Measurements from ENCODE around the gene FKBP3.

Gene FKBP3

DNA sequence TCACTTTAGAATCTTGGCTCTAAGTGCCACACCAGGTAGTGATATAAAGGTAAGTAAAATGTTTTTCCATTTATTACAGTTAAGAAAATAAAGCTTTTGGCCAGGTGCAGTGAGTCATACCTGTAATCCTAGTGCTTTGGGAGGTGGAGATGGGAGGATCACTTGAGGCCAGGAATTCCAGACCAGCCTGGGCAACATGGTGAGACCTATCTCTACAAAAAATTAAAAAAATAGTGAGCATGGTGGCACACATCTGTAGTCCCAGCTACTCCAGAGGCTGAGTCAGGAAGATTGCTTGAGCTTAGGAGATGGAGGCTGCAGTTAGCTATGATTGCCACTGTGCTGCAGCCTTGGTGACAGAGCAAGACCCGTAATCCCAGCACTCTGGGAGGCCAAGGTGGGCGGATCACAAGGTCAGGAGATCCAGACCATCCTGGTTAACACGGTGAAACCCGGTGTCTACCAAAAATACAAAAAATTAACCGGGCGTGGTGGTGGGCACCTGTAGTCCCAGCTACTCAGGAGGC, 6.4 kb upstream of the FKBP3 start:
- H3K27ac ChIP-seq (ENCODE audit: low read length), result no peak overlapping the region
- peaks cover 3% of the 10 kb centered on the region; the same call in 1 of the 2 replicates for H3K4me1 ChIP-seq (ENCODE audit: insufficient read depth, low read length)
- H3K27me3 ChIP-seq (ENCODE audit: insufficient read depth, low read length), result no peaks in the 10 kb centered on the region
- no peaks in the 10 kb centered on the region for H3K9me3 ChIP-seq (ENCODE audit: insufficient read depth, low read depth, low read length)
- no peak overlapping the region for H3K9ac ChIP-seq (ENCODE audit: low read depth, low read length)
- no peak overlapping the region for H3K4me3 ChIP-seq (ENCODE audit: low read length)
- H3K36me3 ChIP-seq (ENCODE audit: insufficient read depth, low read depth, low read length), result peaks cover 12% of the 10 kb centered on the region; the same call in 1 of the 2 replicates

DNA sequence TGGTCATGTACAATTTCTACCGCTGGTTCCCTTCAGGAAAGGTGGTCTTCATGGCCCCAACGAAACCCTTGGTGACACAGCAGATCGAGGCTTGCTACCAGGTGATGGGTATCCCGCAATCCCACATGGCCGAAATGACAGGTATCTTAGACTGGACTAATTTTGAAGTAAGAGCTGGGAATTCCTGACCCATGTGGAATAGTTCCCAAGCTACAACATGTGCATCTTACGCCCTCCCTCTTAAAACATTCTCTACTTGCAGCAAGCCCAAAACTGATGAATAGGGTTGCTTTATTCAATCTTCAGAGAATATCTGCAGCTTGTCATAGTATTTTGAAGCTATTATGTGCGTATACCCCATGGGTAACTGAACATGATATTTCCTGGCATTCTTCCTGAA, 2.1 kb upstream of the FKBP3 start:
- H3K4me3 ChIP-seq (ENCODE audit: low read length), result peak overlapping the region; percentile 83
- H3K9me3 ChIP-seq (ENCODE audit: insufficient read depth, low read depth, low read length), result no peaks in the 10 kb centered on the region
- no peak overlapping the region for H3K27ac ChIP-seq (ENCODE audit: low read length)
- H3K9ac ChIP-seq (ENCODE audit: low read depth, low read length), result peak overlapping the region; percentile 89
- H3K4me1 ChIP-seq (ENCODE audit: insufficient read depth, low read length), result peaks cover 3% of the 10 kb centered on the region; the same call in 1 of the 2 replicates
- no peaks in the 10 kb centered on the region for H3K36me3 ChIP-seq (ENCODE audit: insufficient read depth, low read depth, low read length)
- H3K27me3 ChIP-seq (ENCODE audit: insufficient read depth, low read length), result no peaks in the 10 kb centered on the region

DNA sequence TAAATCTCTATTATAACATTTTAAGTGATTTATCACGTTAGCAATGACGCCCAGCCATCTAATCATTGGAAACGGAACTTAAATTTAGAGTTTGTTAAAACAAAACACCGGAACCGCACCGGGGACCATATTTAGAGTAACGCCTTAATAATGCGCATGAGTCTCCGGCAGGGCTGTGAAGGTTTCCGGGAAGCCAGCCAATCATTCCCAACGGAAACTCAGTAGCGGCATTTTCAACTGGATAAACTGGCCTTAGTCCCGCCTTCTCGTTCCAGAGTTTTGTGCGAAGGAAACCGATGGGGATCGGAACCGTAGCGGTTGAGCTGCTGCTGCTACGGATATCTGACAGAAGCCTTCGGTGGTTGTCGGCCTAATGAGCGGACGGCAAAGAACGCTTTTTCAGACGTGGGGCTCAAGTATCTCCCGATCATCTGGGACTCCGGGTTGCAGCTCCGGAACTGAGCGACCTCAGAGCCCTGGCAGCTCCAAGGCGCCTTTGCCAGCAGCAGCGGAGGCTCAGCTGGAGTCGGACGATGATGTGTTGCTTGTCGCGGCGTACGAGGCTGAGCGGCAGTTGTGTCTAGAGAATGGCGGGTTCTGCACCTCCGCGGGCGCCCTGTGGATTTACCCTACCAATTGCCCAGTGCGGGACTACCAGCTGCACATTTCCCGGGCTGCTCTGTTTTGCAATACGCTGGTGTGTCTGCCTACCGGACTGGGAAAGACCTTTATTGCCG, 1.5 kb upstream of the FKBP3 start, which contains the start of gene FANCM:
Gene FANCM (plus strand): TSS at position 272 of the 737 bp plus-strand sequence. CDS start 102 bp downstream, at position 374.
- Histone ChIP-seq H3K36me3 (ENCODE audit: insufficient read depth, low read depth, low read length) (peaks cover 3% of the 10 kb centered on the region; the same call in 1 of the 2 replicates), H3K4me1 (ENCODE audit: insufficient read depth, low read length) (peaks cover 3% of the 10 kb centered on the region; the same call in 1 of the 2 replicates), H3K27me3 (ENCODE audit: insufficient read depth, low read length) (no peaks in the 10 kb centered on the region), H3K9ac (ENCODE audit: low read depth, low read length) (peak within 1 kb of the TSS; percentile 89), H3K4me3 (ENCODE audit: low read length) (peak within 1 kb of the TSS; percentile 83), H3K9me3 (ENCODE audit: insufficient read depth, low read depth, low read length) (no peaks in the 10 kb centered on the region), H3K27ac (ENCODE audit: low read length) (peak within 1 kb of the TSS; percentile 62)

DNA sequence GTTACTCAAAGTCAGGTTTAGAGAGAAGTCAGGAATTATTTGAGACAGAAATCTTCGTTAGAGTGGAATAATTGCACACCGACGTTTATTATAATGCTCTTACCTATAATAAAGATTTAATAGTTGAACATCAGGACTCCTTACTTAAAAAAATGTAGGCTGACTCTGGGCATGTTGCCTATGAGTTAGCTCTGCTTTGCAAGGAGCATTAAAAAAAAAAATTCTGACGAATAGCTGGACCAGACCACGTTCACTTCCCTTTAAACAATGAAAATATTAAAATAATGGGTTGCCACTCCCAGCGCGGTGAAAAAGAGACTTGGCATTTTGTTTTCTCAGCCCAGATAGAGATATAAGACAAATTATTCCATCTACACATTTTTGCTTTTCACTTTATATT, 875 bp upstream of the FKBP3 start:
- peaks cover 3% of the 10 kb centered on the region; the same call in 1 of the 2 replicates for H3K4me1 ChIP-seq (ENCODE audit: insufficient read depth, low read length)
- peak overlapping the region; percentile 83 for H3K4me3 ChIP-seq (ENCODE audit: low read length)
- H3K27ac ChIP-seq (ENCODE audit: low read length), result peak overlapping the region; percentile 62
- no peaks in the 10 kb centered on the region for H3K9me3 ChIP-seq (ENCODE audit: insufficient read depth, low read depth, low read length)
- H3K27me3 ChIP-seq (ENCODE audit: insufficient read depth, low read length), result no peaks in the 10 kb centered on the region
- peaks cover 10% of the 10 kb centered on the region; the same call in 1 of the 2 replicates for H3K36me3 ChIP-seq (ENCODE audit: insufficient read depth, low read depth, low read length)
- H3K9ac ChIP-seq (ENCODE audit: low read depth, low read length), result peak overlapping the region; percentile 89; the same call in 1 of the 2 replicates

DNA sequence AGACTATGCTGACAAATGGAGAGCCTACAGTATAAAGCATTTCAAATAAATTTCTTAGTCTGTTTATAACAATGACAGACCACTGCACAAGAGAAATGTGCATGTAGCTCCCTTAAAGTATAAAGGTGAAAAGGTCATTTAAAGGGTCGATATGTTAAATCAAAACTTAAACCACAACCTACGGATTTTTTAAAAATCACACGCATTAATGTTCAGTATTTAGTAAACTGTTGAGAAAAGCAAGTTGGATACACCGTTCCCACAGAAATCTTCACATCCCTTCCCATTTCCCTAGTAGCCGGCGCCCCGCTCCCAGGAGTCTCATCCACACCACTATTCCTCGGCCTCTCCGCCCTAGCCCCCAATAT, 614 bp downstream of the FKBP3 start:
- H3K27ac ChIP-seq (ENCODE audit: low read length), result peak overlapping the region; percentile 75

DNA sequence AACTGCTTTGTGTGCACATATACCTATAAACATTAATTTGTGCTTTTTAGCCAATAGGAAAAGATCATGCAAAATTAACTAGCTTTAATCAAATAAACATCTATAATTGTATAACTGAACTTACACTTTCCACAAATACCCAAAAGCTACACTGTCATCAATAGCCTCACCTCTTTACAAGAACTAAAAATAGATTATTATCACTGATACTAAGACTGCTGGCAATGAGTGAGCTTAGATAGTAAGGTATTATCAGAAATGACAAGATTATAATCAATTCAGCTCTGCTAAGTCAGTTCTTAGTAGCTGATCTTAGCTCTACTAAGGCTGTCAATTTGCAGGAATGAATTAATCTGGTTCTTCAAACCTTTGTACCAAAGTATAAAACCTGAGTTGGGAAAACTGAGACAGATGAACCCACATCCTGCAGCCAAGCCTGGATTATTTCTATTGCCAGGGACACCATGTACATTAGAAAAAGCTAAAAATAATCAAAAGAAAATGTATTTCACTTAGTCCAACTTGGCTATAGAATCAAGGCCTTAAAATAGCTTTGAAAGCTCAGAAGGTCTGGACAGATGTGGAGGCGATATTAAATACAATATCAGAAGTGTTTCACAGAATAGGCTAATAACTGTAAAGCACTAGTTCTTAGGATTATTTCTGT, 5.2 kb downstream of the FKBP3 start:
- H3K9ac ChIP-seq (ENCODE audit: low read depth, low read length), result no peak overlapping the region
- H3K27ac ChIP-seq (ENCODE audit: low read length), result no peak overlapping the region
- no peaks in the 10 kb centered on the region for H3K9me3 ChIP-seq (ENCODE audit: insufficient read depth, low read depth, low read length)
- H3K4me1 ChIP-seq (ENCODE audit: insufficient read depth, low read length), result no peaks in the 10 kb centered on the region
- H3K4me3 ChIP-seq (ENCODE audit: low read length), result no peak overlapping the region
- peaks cover 65% of the 10 kb centered on the region for H3K36me3 ChIP-seq (ENCODE audit: insufficient read depth, low read depth, low read length)
- no peaks in the 10 kb centered on the region for H3K27me3 ChIP-seq (ENCODE audit: insufficient read depth, low read length)

More for the DNA sequence above, 614 bp downstream of the FKBP3 start:
- H3K9me3 ChIP-seq (ENCODE audit: insufficient read depth, low read depth, low read length), result no peaks in the 10 kb centered on the region
- peak overlapping the region; percentile 97 for H3K9ac ChIP-seq (ENCODE audit: low read depth, low read length)
- no peaks in the 10 kb centered on the region for H3K27me3 ChIP-seq (ENCODE audit: insufficient read depth, low read length)
- peaks cover 25% of the 10 kb centered on the region for H3K36me3 ChIP-seq (ENCODE audit: insufficient read depth, low read depth, low read length)
- peak overlapping the region; percentile 83 for H3K4me3 ChIP-seq (ENCODE audit: low read length)
- H3K4me1 ChIP-seq (ENCODE audit: insufficient read depth, low read length), result peaks cover 3% of the 10 kb centered on the region; the same call in 1 of the 2 replicates

DNA sequence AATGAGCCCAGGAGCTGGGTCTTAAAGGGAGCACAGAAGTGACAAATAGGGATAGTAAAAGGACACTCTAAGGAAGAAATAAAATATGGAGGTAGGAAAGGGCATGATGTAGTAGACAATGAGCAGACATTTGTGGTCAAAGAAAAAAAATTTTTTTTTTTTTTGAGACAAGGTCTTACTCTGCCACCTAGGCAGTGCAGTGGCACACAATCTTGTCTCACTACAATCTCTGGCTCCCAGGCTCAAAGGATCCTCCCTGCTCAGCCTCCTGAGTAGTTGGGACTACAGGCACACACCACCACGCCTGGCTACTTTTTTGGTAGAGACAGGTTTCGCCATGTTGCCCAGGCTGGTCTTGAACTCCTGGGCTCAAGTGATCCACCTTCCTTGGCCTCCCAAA, 8.5 kb downstream of the FKBP3 start:
- Histone ChIP-seq H3K9ac (ENCODE audit: low read depth, low read length) (no peak overlapping the region), H3K27ac (ENCODE audit: low read length) (no peak overlapping the region), H3K27me3 (ENCODE audit: insufficient read depth, low read length) (no peaks in the 10 kb centered on the region), H3K36me3 (ENCODE audit: insufficient read depth, low read depth, low read length) (peaks cover 91% of the 10 kb centered on the region), H3K4me1 (ENCODE audit: insufficient read depth, low read length) (no peaks in the 10 kb centered on the region), H3K4me3 (ENCODE audit: low read length) (no peak overlapping the region), H3K9me3 (ENCODE audit: insufficient read depth, low read depth, low read length) (no peaks in the 10 kb centered on the region)

DNA sequence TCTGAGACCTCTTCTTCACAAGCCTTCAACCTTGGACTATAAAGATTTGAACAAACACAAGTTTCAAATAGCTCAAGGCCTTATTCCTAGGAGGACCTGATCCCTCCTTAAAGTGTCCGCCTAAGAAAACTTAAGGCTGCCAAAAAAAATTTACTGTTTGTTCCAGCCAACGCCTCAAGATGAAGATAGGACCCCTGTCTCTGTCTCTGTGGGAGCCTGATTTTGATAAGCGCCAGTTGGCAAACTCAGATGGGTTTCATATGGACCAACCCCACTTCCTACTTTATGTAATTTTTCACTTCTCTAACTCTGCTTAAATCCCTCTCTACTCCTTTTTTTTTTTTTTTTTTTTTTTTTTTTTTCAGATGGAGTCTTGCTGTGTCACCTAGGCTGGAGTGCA, 11.0 kb downstream of the FKBP3 start:
- Histone ChIP-seq H3K27ac (ENCODE audit: low read length) (no peak overlapping the region), H3K9ac (ENCODE audit: low read depth, low read length) (no peak overlapping the region), H3K36me3 (ENCODE audit: insufficient read depth, low read depth, low read length) (peaks cover 91% of the 10 kb centered on the region)

DNA sequence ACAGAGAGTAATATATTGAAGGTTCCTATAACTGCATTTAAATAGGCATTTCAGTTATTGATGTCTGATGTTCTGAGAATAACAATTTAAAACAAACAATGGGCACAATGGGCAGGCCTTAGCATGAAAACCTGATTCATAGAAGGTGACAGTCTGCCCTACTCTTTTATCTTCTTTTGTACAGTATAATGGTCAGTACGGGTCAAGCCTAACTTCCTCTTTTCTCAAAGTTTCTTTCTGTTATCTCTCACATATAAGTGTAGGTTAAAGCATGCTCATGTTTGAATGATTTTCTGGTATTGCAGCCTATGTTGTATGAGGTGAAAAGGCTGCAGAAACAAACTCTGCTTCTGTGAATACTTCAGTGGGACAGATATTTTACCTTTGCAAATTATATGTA, 14.2 kb downstream of the FKBP3 start:
- Histone ChIP-seq H3K4me1 (ENCODE audit: insufficient read depth, low read length) (no peaks in the 10 kb centered on the region), H3K36me3 (ENCODE audit: insufficient read depth, low read depth, low read length) (peaks cover 95% of the 10 kb centered on the region), H3K9ac (ENCODE audit: low read depth, low read length) (no peak overlapping the region), H3K27ac (ENCODE audit: low read length) (no peak overlapping the region), H3K9me3 (ENCODE audit: insufficient read depth, low read depth, low read length) (no peaks in the 10 kb centered on the region), H3K4me3 (ENCODE audit: low read length) (no peak overlapping the region), H3K27me3 (ENCODE audit: insufficient read depth, low read length) (no peaks in the 10 kb centered on the region)

More for the DNA sequence above, 11.0 kb downstream of the FKBP3 start:
- no peaks in the 10 kb centered on the region for H3K9me3 ChIP-seq (ENCODE audit: insufficient read depth, low read depth, low read length)
- H3K27me3 ChIP-seq (ENCODE audit: insufficient read depth, low read length), result no peaks in the 10 kb centered on the region
- no peaks in the 10 kb centered on the region for H3K4me1 ChIP-seq (ENCODE audit: insufficient read depth, low read length)
- H3K4me3 ChIP-seq (ENCODE audit: low read length), result no peak overlapping the region

DNA sequence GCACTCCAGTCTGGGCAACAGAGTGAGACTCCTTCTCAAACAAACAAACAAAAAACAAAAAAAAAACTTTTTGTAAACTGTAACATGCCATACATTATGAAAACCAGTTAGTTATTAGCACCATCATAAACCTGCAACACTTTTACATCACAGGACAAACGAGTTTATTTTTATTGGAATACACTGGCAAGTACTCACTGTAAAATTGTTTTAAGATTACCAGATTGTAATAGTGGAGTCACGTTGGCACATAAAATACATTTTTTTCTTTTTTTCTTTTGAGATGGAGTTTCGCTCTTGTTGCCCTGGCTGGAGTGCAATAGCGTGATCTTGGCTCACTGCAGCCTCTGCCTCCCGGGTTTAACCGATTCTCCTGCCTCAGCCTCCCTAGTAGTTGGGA, 15.7 kb downstream of the FKBP3 start:
- Histone ChIP-seq H3K27me3 (ENCODE audit: insufficient read depth, low read length) (no peaks in the 10 kb centered on the region), H3K4me1 (ENCODE audit: insufficient read depth, low read length) (no peaks in the 10 kb centered on the region), H3K27ac (ENCODE audit: low read length) (no peak overlapping the region), H3K4me3 (ENCODE audit: low read length) (no peak overlapping the region), H3K9ac (ENCODE audit: low read depth, low read length) (no peak overlapping the region), H3K36me3 (ENCODE audit: insufficient read depth, low read depth, low read length) (peaks cover 97% of the 10 kb centered on the region), H3K9me3 (ENCODE audit: insufficient read depth, low read depth, low read length) (no peaks in the 10 kb centered on the region)

DNA sequence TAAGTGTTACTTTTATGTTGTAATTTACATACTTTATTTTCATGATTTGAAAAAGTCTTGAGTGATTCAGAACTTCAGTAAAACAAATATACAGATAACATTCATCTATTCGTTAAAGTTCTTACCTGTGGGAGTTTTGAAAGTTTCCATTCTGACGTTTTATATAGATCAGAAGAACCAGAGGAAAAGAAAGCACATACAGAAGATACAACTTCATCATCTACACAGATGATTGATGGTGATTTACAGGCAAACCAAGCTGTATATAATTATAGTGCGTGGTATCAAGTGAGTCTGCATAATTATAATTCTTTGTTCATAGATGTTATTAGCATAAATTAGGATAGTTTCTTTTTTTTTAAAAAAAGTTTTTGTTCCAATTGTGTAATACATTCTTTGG, 20.0 kb downstream of the FKBP3 start:
- Histone ChIP-seq H3K36me3 (ENCODE audit: insufficient read depth, low read depth, low read length) (peaks cover 98% of the 10 kb centered on the region), H3K4me1 (ENCODE audit: insufficient read depth, low read length) (no peaks in the 10 kb centered on the region), H3K27me3 (ENCODE audit: insufficient read depth, low read length) (no peaks in the 10 kb centered on the region), H3K27ac (ENCODE audit: low read length) (no peak overlapping the region), H3K9me3 (ENCODE audit: insufficient read depth, low read depth, low read length) (no peaks in the 10 kb centered on the region), H3K4me3 (ENCODE audit: low read length) (no peak overlapping the region), H3K9ac (ENCODE audit: low read depth, low read length) (no peak overlapping the region)
